HEK293 (cell line): ENCODE measurements around the gene SLC7A4.

Source experiments
- KLF9 ChIP-seq: fragments of 450-650 bp; formaldehyde crosslinking; IDR thresholded peaks from 2 replicates; pipeline ENCODE4 v1.5.1; 2016; ENCODE audit warnings: missing biosample characterization, missing genetic modification characterization, low read depth
- MYNN ChIP-seq: fragments of 450-650 bp; formaldehyde crosslinking; IDR thresholded peaks from 2 replicates; pipeline ENCODE4 v1.5.1; 2016; ENCODE audit warnings: missing biosample characterization, missing genetic modification characterization, borderline replicate concordance
- MZF1 ChIP-seq: fragments of 450-650 bp; formaldehyde crosslinking; IDR thresholded peaks from 2 replicates; pipeline ENCODE4 v1.5.1; 2017; ENCODE audit warnings: missing biosample characterization, missing genetic modification characterization, borderline replicate concordance
- OSR2 ChIP-seq: fragments of 450-650 bp; formaldehyde crosslinking; IDR thresholded peaks from 2 replicates; pipeline ENCODE4 v1.5.1; 2016; ENCODE audit warnings: missing biosample characterization, missing genetic modification characterization
- RBAK ChIP-seq: fragments of 450-650 bp; formaldehyde crosslinking; IDR thresholded peaks from 2 replicates; pipeline ENCODE4 v1.5.1; 2016; ENCODE audit warnings: missing biosample characterization, missing genetic modification characterization
- TRIM28 ChIP-seq: IDR thresholded peaks from 2 replicates; pipeline ENCODE4 v1.6.1; 2011; ENCODE audit warnings: low read length, control low read depth, borderline replicate concordance
- YY2 ChIP-seq: fragments of 450-650 bp; formaldehyde crosslinking; IDR thresholded peaks from 2 replicates; pipeline ENCODE4 v1.5.1; 2016; ENCODE audit warnings: missing biosample characterization, missing genetic modification characterization
- ZNF394 ChIP-seq: fragments of 450-650 bp; formaldehyde crosslinking; IDR thresholded peaks from 2 replicates; pipeline ENCODE4 v1.5.1; 2016; ENCODE audit warnings: missing biosample characterization, missing genetic modification characterization, mild to moderate bottlenecking, moderate library complexity, borderline replicate concordance
- ZNF404 ChIP-seq: fragments of 450-650 bp; formaldehyde crosslinking; IDR thresholded peaks from 2 replicates; pipeline ENCODE4 v1.5.1; 2017; ENCODE audit warnings: missing biosample characterization, missing genetic modification characterization
- ZNF514 ChIP-seq: fragments of 450-650 bp; formaldehyde crosslinking; IDR thresholded peaks from 2 replicates; pipeline ENCODE4 v1.5.1; 2016; ENCODE audit warnings: missing biosample characterization, missing genetic modification characterization
- ZNF530 ChIP-seq: fragments of 450-650 bp; formaldehyde crosslinking; IDR thresholded peaks from 2 replicates; pipeline ENCODE4 v1.5.1; 2016; ENCODE audit warnings: low read depth, missing biosample characterization, missing genetic modification characterization
- ZNF544 ChIP-seq: fragments of 450-650 bp; formaldehyde crosslinking; IDR thresholded peaks from 2 replicates; pipeline ENCODE4 v1.5.0; 2017; ENCODE audit warnings: missing biosample characterization, missing genetic modification characterization
- ZNF707 ChIP-seq: fragments of 450-650 bp; formaldehyde crosslinking; IDR thresholded peaks from 2 replicates; pipeline ENCODE4 v1.5.1; 2016; ENCODE audit warnings: missing biosample characterization, missing genetic modification characterization
- ZSCAN30 ChIP-seq: fragments of 450-650 bp; IDR thresholded peaks from 2 replicates; pipeline ENCODE4 v1.5.1; 2018; ENCODE audit warnings: missing biosample characterization, mild to moderate bottlenecking, missing genetic modification characterization, moderate library complexity
- TF ChIP-seq, protein P1 (sequence below): fragments of 450-650 bp; formaldehyde crosslinking; IDR thresholded peaks from 2 replicates; pipeline ENCODE4 v1.5.1; 2016; ENCODE audit warnings: missing biosample characterization, missing genetic modification characterization
- TF ChIP-seq, protein P2 (sequence below): fragments of 450-650 bp; formaldehyde crosslinking; IDR thresholded peaks from 2 replicates; pipeline ENCODE4 v1.5.1; 2016; ENCODE audit warnings: missing biosample characterization, missing genetic modification characterization
- TF ChIP-seq, protein P3 (sequence below): fragments of 450-650 bp; formaldehyde crosslinking; IDR thresholded peaks from 2 replicates; pipeline ENCODE4 v1.5.1; 2017; ENCODE audit warnings: missing biosample characterization, missing genetic modification characterization
- TF ChIP-seq, protein P4 (sequence below): fragments of 450-650 bp; formaldehyde crosslinking; IDR thresholded peaks from 2 replicates; pipeline ENCODE4 v1.5.1; 2016; ENCODE audit warnings: missing biosample characterization, missing genetic modification characterization
- TF ChIP-seq, protein P5 (sequence below): fragments of 450-650 bp; formaldehyde crosslinking; IDR thresholded peaks from 2 replicates; pipeline ENCODE4 v1.5.1; 2016; ENCODE audit warnings: missing biosample characterization, missing genetic modification characterization
- TF ChIP-seq, protein P6 (sequence below): fragments of 450-650 bp; formaldehyde crosslinking; IDR thresholded peaks from 2 replicates; pipeline ENCODE4 v1.5.1; 2016; ENCODE audit warnings: missing biosample characterization, missing genetic modification characterization
- TF ChIP-seq, protein P7 (sequence below): fragments of 450-650 bp; formaldehyde crosslinking; IDR thresholded peaks from 2 replicates; pipeline ENCODE4 v1.5.1; 2016; ENCODE audit warnings: missing biosample characterization, missing genetic modification characterization, low read depth
- TF ChIP-seq, protein P8 (sequence below): fragments of 450-650 bp; formaldehyde crosslinking; optimal IDR thresholded peaks from 2 replicates; pipeline ENCODE3; 2016; ENCODE audit warnings: missing biosample characterization, mild to moderate bottlenecking, missing genetic modification characterization

The SLC7A4 gene

DNA sequence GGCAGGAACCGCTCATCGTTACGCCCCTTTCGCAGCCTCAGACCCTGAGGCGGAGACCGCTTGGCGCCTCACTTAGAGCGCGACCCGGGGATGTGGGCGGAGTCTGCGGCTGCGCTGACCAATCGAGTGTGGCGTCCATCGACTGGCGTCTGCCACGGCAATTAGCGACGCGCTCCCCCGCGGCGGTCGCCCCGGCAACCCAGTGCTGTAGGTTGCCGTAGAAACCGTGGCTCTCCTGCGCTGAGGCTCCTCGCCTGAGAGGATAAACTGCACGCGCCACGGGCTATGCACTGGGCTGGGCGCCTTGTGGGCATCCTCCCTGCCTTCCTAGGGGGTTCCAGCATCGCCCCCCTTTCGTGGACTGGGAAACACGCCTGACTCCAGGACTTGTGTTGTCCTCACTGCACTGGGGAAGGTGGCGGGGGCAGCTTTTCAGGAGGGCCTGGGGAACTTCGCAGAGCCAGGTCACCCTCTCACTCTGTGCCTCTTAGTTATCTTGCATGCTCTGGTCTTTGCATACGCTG is 18.1 kb downstream of the SLC7A4 start (continued):
- TF ChIP-seq YY2 (tag by site-specific recombination) (no peak), KLF9 (peak; percentile 68; the same call in 1 of the 2 replicates), ZNF404 (tag by site-specific recombination) (no peak), ZNF530 (tag by site-specific recombination) (no peak), ZNF707 (tag by site-specific recombination) (no peak), MZF1 (tag by site-specific recombination) (no peak), ZNF514 (tag by site-specific recombination) (no peak), ZNF394 (tag by site-specific recombination) (no peak; the same call in 1 of the 2 replicates), RBAK (tag by site-specific recombination) (no peak), OSR2 (tag by site-specific recombination) (no peak), MYNN (tag by site-specific recombination) (peak; percentile 100), ZNF544 (tag by site-specific recombination) (no peak), ZSCAN30 (tag by site-specific recombination) (no peak), TRIM28 (no peak)
- TF ChIP-seq, protein P1, sequence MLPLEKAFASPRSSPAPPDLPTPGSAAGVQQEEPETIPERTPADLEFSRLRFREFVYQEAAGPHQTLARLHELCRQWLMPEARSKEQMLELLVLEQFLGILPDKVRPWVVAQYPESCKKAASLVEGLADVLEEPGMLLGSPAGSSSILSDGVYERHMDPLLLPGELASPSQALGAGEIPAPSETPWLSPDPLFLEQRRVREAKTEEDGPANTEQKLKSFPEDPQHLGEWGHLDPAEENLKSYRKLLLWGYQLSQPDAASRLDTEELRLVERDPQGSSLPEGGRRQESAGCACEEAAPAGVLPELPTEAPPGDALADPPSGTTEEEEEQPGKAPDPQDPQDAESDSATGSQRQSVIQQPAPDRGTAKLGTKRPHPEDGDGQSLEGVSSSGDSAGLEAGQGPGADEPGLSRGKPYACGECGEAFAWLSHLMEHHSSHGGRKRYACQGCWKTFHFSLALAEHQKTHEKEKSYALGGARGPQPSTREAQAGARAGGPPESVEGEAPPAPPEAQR (tag by site-specific recombination): no peak
- TF ChIP-seq, protein P2, sequence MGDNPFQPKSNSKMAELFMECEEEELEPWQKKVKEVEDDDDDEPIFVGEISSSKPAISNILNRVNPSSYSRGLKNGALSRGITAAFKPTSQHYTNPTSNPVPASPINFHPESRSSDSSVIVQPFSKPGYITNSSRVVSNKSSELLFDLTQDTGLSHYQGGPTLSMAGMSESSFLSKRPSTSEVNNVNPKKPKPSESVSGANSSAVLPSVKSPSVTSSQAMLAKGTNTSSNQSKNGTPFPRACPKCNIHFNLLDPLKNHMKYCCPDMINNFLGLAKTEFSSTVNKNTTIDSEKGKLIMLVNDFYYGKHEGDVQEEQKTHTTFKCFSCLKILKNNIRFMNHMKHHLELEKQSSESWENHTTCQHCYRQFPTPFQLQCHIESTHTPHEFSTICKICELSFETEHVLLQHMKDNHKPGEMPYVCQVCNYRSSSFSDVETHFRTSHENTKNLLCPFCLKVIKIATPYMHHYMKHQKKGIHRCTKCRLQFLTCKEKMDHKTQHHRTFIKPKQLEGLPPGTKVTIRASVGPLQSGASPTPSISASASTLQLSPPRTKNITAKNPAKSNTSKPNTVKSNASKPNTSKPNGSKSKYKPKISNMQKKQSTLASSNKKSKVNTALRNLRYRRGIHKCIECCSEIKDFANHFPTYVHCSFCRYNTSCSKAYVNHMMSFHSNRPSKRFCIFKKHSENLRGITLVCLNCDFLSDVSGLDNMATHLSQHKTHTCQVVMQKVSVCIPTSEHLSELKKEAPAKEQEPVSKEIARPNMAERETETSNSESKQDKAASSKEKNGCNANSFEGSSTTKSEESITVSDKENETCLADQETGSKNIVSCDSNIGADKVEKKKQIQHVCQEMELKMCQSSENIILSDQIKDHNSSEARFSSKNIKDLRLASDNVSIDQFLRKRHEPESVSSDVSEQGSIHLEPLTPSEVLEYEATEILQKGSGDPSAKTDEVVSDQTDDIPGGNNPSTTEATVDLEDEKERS (tag by site-specific recombination): no peak
- TF ChIP-seq, protein P3, sequence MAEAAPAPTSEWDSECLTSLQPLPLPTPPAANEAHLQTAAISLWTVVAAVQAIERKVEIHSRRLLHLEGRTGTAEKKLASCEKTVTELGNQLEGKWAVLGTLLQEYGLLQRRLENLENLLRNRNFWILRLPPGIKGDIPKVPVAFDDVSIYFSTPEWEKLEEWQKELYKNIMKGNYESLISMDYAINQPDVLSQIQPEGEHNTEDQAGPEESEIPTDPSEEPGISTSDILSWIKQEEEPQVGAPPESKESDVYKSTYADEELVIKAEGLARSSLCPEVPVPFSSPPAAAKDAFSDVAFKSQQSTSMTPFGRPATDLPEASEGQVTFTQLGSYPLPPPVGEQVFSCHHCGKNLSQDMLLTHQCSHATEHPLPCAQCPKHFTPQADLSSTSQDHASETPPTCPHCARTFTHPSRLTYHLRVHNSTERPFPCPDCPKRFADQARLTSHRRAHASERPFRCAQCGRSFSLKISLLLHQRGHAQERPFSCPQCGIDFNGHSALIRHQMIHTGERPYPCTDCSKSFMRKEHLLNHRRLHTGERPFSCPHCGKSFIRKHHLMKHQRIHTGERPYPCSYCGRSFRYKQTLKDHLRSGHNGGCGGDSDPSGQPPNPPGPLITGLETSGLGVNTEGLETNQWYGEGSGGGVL (tag by site-specific recombination): no peak
- TF ChIP-seq, protein P4, sequence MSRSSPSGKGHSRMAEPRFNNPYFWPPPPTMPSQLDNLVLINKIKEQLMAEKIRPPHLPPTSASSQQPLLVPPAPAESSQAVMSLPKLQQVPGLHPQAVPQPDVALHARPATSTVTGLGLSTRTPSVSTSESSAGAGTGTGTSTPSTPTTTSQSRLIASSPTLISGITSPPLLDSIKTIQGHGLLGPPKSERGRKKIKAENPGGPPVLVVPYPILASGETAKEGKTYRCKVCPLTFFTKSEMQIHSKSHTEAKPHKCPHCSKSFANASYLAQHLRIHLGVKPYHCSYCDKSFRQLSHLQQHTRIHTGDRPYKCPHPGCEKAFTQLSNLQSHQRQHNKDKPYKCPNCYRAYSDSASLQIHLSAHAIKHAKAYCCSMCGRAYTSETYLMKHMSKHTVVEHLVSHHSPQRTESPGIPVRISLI (tag by site-specific recombination): no peak
- TF ChIP-seq, protein P5, sequence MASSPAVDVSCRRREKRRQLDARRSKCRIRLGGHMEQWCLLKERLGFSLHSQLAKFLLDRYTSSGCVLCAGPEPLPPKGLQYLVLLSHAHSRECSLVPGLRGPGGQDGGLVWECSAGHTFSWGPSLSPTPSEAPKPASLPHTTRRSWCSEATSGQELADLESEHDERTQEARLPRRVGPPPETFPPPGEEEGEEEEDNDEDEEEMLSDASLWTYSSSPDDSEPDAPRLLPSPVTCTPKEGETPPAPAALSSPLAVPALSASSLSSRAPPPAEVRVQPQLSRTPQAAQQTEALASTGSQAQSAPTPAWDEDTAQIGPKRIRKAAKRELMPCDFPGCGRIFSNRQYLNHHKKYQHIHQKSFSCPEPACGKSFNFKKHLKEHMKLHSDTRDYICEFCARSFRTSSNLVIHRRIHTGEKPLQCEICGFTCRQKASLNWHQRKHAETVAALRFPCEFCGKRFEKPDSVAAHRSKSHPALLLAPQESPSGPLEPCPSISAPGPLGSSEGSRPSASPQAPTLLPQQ (tag by site-specific recombination): no peak
- TF ChIP-seq, protein P6, sequence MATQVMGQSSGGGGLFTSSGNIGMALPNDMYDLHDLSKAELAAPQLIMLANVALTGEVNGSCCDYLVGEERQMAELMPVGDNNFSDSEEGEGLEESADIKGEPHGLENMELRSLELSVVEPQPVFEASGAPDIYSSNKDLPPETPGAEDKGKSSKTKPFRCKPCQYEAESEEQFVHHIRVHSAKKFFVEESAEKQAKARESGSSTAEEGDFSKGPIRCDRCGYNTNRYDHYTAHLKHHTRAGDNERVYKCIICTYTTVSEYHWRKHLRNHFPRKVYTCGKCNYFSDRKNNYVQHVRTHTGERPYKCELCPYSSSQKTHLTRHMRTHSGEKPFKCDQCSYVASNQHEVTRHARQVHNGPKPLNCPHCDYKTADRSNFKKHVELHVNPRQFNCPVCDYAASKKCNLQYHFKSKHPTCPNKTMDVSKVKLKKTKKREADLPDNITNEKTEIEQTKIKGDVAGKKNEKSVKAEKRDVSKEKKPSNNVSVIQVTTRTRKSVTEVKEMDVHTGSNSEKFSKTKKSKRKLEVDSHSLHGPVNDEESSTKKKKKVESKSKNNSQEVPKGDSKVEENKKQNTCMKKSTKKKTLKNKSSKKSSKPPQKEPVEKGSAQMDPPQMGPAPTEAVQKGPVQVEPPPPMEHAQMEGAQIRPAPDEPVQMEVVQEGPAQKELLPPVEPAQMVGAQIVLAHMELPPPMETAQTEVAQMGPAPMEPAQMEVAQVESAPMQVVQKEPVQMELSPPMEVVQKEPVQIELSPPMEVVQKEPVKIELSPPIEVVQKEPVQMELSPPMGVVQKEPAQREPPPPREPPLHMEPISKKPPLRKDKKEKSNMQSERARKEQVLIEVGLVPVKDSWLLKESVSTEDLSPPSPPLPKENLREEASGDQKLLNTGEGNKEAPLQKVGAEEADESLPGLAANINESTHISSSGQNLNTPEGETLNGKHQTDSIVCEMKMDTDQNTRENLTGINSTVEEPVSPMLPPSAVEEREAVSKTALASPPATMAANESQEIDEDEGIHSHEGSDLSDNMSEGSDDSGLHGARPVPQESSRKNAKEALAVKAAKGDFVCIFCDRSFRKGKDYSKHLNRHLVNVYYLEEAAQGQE (tag by site-specific recombination): no peak
- TF ChIP-seq, protein P7, sequence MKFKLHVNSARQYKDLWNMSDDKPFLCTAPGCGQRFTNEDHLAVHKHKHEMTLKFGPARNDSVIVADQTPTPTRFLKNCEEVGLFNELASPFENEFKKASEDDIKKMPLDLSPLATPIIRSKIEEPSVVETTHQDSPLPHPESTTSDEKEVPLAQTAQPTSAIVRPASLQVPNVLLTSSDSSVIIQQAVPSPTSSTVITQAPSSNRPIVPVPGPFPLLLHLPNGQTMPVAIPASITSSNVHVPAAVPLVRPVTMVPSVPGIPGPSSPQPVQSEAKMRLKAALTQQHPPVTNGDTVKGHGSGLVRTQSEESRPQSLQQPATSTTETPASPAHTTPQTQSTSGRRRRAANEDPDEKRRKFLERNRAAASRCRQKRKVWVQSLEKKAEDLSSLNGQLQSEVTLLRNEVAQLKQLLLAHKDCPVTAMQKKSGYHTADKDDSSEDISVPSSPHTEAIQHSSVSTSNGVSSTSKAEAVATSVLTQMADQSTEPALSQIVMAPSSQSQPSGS (tag by site-specific recombination): no peak
- TF ChIP-seq, protein P8, sequence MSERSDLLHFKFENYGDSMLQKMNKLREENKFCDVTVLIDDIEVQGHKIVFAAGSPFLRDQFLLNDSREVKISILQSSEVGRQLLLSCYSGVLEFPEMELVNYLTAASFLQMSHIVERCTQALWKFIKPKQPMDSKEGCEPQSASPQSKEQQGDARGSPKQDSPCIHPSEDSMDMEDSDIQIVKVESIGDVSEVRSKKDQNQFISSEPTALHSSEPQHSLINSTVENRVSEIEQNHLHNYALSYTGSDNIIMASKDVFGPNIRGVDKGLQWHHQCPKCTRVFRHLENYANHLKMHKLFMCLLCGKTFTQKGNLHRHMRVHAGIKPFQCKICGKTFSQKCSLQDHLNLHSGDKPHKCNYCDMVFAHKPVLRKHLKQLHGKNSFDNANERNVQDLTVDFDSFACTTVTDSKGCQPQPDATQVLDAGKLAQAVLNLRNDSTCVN: peak; percentile 61
